Measurements from ENCODE around the gene C16orf54. TPM values are rescaled to one million over a fixed set of nuclear protein-coding genes. Genes with fewer than 3 reads are reported as not detected.

The C16orf54 gene, protein sequence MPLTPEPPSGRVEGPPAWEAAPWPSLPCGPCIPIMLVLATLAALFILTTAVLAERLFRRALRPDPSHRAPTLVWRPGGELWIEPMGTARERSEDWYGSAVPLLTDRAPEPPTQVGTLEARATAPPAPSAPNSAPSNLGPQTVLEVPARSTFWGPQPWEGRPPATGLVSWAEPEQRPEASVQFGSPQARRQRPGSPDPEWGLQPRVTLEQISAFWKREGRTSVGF
- total RNA-seq = not detected in 2 replicates

DNA sequence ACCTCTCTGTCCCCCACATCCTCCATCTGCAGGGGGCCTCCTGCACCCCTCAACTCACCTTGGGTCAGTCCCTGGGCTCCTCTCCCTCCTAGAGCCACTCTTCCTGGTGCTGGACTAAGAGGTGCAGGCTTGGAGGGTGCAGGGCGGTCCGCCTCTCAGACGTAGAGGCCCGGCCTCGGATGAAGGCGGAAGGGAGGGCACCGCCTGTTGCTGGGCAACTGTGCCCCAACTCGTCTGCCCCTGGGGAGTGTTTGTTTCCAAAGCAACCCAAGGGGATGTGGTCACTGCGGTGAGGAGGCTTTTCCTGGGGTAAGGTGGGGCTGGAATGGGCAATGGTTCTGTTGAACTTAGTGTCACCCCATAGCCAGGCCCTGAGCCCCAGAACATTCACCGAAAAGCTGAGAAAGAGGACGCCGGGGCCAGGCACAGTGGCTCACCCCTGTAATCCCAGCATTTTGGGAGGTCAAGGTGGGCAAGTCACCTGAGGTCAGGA, at the start of gene C16orf54:
Gene C16orf54 (minus strand): TSS at position 138 of the 493 bp plus-strand sequence. CDS start 1,039 bp downstream, outside the sequence.

DNA sequence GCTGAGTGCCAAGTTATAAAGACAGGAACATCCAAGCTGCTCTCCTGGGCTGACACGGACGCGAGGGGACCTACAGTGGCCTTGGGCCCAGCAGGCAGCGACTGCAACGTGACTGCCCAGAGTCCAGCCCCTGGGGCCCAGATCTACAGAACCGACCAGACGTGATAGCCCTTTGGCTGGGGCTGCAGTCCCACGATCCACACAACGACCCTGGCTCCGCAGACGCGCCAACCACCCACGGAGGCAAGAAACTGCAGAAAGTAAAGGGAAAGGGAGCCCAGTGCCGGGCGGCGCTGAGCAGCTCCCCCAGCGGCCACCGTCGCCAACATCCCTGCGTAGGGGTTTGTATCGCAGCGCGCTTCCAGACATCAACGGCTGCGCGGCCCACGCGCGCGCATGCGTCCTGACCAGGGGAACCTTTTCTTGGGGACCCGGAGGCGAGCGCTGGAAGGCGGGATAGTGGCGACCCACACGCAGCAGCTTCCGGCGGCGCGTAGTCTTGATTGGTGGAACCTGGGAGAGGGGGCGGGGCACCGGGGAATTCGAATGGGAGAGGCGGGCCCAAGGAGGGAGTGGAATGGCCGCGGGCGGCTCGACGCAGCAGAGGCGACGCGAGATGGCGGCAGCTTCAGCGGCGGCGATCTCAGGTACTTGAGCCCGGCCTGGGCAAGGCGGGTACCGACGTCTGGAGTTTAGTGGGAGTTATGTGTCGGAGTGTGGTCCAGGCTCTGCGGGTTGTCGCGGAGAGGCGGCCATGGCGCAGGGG, 44.6 kb upstream of the C16orf54 start, which contains the start of gene KIF22:
Gene KIF22 (plus strand): TSS at position 569 of the 766 bp plus-strand sequence. CDS start 9 bp downstream, at position 578.

DNA sequence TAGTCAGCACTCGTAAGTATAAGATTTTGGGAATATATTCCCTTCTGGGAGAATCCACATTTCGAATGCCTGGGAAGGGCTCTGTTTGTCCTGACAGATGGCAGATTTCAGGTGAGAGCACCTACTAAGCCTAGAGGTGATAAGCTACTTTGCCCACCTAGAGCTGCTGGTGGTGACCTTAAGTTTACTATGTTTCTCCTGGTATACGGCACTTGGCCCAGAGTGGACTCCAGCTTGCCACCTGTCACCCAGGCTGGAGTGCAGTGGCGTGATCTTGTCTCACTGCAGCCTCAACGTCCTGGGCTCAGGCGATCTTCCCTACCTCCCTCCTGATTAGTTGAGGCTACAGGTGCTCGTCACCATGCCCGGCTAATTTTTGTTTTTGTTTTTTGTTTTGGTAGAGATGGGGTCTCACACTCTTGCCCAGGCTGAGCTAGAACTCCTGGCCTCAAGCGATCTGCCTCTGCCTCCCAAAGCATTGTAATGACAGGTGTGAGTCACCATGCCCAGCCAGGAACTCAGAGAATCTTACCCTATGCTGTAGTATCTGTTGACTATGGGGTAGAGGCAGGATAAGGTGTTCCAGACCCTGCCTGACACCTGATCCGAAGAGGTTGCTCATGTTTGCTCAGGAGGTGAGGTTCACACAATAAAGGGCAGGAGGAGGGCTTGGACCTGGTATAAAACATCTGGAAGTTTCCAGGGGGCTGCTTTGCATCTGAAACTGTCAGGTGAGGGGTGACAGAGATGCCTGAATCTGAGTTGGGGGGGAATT, 32.0 kb upstream of the C16orf54 start, which contains the start of gene ZG16:
Gene ZG16 (plus strand): TSS at position 681 of the 775 bp plus-strand sequence. CDS start 1,011 bp downstream, outside the sequence.

Other genes with a start within 250 kb of the C16orf54 start
- gene NPIPB12, start 239.6 kb downstream of the C16orf54 start, total RNA-seq = 3.9 and 5.2 TPM in 2 replicates
- under 0.01 and 0.36 TPM in 2 replicates for gene SPN, start 82.7 kb downstream of the C16orf54 start, total RNA-seq
- 1.3 and 4.7 TPM in 2 replicates for gene QPRT, start 66.8 kb downstream of the C16orf54 start, total RNA-seq
- not detected in 2 replicates for gene ZG16, start 32.3 kb upstream of the C16orf54 start, total RNA-seq
- 28.2 and 30.3 TPM in 2 replicates for gene KIF22, start 44.8 kb upstream of the C16orf54 start, total RNA-seq
- gene MAZ, start 60.5 kb upstream of the C16orf54 start, total RNA-seq = 119 and 172 TPM in 2 replicates
- gene PRRT2, start 66.2 kb upstream of the C16orf54 start, total RNA-seq = 0.16 TPM in 1 of 2 replicates, not detected in the other
- gene PAGR1, start 70.2 kb upstream of the C16orf54 start, total RNA-seq = 16.2 and 25.8 TPM in 2 replicates
- 190 and 191 TPM in 2 replicates for gene MVP, start 74.5 kb upstream of the C16orf54 start, total RNA-seq
- gene CDIPT, start 117.2 kb upstream of the C16orf54 start, total RNA-seq = 133 and 146 TPM in 2 replicates
- gene SEZ6L2, start 153.6 kb upstream of the C16orf54 start, total RNA-seq = 31.1 and 40.3 TPM in 2 replicates
- 11.2 and 16.0 TPM in 2 replicates for gene ASPHD1, start 154.5 kb upstream of the C16orf54 start, total RNA-seq
- gene KCTD13, start 180.2 kb upstream of the C16orf54 start, total RNA-seq = 8.4 and 12.8 TPM in 2 replicates
- 116 and 145 TPM in 2 replicates for gene TMEM219, start 216.1 kb upstream of the C16orf54 start, total RNA-seq
- gene TAOK2, start 227.9 kb upstream of the C16orf54 start, total RNA-seq = 43.3 and 44.7 TPM in 2 replicates
- 7.8 and 8.1 TPM in 2 replicates for gene HIRIP3, start 249.6 kb upstream of the C16orf54 start, total RNA-seq

Measured in cardiac atrium fibroblast (primary cell).